ENCODE data around the gene GLT1D1. TPM values are rescaled to one million over a fixed set of nuclear protein-coding genes. Genes with fewer than 3 reads are reported as not detected.

GLT1D1 gene
- polyA plus RNA-seq, 6 donors from 2014 or later: 0.13 to 0.52 (median 0.33) TPM; not detected in 2

DNA sequence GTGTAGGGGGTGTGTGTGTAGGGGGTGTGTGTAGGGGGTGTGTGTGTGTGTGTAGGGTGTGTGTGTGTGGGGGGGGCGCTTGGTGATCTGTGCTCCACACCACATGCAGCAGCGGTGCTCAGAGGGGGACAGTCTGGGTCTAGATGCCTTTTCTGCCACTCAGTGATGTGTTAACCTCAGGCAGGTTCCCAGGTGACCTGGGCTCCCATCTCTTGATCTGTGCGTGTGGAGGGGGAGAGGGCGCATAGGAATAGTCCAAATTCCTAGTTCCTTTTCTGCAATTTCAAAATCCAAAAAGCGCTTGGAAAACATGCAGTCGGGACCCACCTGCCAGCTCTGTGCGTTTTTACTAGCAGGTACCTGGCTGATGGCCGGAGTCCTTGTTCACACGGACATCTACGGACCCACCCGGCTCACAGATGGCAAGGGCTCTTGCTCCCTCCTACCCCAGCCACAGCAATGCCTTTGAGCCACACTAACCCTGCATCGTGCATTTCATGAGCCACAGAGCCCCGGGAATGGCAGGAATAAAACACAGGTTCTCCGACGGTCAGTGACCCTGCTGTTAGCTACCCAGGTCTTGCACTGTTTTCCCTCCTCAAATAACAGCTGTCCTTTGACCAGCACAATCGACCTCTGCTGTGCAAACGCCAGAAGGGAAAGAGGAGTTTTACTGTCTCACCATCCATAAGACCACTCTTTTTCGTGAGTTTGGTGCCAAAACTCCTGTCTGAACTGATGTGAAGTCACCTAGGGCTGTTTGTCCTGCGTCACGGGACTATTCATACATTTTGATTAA is 120.8 kb downstream of the GLT1D1 start:
- Mint-ChIP-seq H3K9me3 (peaks cover 0 to 2% (median 0%) of the 10 kb centered on the region in 7 donors), H3K27ac (peak overlapping the region in 2 of 6 donors; percentile 22 to 42), H3K27me3 (peaks cover 67 to 85% (median 71%) of the 10 kb centered on the region in 3 donors), H3K36me3 (no peaks in the 10 kb centered on the region), H3K4me3 (no peak overlapping the region), H3K4me1 (peaks cover 17 to 47% (median 29%) of the 10 kb centered on the region in 3 donors)
- DNase-seq (no peak), ATAC-seq (ENCODE audit: low read depth in 2 of 2) (no peak)

DNA sequence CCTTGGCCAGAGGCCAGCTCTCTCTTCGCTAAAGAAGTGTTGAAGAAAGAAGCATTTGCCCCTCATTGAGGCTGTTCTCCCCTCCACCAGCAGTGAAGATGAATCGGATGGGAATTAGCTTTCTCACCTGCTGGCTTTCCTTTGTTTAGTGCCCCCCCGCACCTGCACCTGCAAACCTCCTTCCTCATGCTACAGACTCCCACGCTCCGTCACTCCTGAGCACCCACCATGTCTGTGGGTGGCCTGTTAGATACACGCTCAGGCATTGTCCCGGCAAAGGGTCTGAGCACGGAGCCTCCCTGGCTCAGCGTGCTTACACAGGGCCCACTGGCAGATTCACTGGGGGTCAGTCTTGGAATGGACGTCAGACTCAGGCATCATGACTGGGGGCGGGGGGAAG is 121.6 kb downstream of the GLT1D1 start:
- no peak for ATAC-seq (ENCODE audit: low read depth in 2 of 2)

DNA sequence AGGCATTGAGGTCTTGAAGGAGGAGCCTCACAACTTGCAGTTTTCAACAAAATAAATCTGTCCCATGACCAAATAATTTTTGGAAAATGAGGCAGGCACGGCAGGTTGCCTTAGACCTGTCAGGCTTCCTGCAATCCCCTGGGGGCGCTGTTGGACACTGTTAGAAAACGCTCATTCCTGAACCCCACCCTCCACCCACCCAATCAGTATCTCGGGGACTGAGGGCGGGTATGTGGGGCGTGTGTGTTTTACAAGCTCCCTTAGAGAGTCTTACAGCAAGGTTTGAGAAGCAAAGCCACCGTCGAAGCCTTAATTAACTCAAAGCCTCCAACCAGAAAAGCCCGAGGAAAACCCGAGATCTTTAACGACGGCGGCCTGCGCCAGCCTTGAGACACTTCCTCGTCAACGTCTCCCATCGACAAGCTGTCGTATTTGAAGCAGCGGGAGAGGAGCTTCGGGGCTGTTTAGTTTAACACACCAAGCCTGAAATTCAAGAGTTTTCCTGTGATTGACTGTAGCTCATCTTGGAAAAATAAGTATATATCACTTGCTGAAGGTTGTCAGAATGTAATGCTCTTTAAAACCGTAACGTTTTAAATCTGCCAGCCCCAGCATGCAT is 123.0 kb downstream of the GLT1D1 start:
- Mint-ChIP-seq H3K27ac (no peak overlapping the region), H3K9me3 (peaks cover 0 to 2% (median 0%) of the 10 kb centered on the region in 7 donors), H3K4me3 (peak overlapping the region in 5 of 8 donors; percentile 4 to 56 (median 51)), H3K4me1 (peaks cover 8 to 26% (median 12%) of the 10 kb centered on the region in 3 donors), H3K27me3 (peaks cover 62 to 83% (median 68%) of the 10 kb centered on the region in 3 donors), H3K36me3 (no peaks in the 10 kb centered on the region)
- DNase-seq: no peak
- no peak for ATAC-seq (ENCODE audit: low read depth in 2 of 2)

More for the DNA sequence above, 121.6 kb downstream of the GLT1D1 start:
- Mint-ChIP-seq H3K4me3 (no peak overlapping the region), H3K36me3 (no peaks in the 10 kb centered on the region), H3K4me1 (peaks cover 16 to 39% (median 21%) of the 10 kb centered on the region in 3 donors), H3K27me3 (peaks cover 65 to 83% (median 67%) of the 10 kb centered on the region in 3 donors), H3K9me3 (peaks cover 0 to 2% (median 0%) of the 10 kb centered on the region in 7 donors), H3K27ac (no peak overlapping the region)
- DNase-seq: no peak

DNA sequence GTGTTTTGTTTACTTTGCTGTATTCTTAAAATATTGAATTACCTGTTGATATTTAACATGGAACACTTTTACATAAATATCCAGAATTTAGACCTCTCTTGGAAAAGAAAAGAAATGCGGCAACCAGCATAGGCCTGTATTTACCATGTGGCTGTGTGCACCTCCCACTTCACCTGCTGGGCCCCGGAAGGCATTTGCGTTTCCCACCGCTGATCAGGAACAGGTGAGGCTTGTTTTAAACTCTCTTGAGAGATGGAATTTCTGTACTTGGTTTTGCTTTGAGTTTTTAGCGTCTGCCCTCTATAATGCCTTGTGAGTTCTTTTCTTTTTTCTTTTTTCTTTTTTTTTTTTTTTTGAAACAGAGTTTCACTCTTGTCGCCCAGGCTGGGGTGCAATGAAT is 124.2 kb downstream of the GLT1D1 start:
- DNase-seq: no peak
- Mint-ChIP-seq H3K27me3 (peaks cover 59 to 84% (median 69%) of the 10 kb centered on the region in 3 donors), H3K36me3 (no peaks in the 10 kb centered on the region), H3K9me3 (peaks cover 0 to 2% (median 0%) of the 10 kb centered on the region in 7 donors), H3K4me3 (no peak overlapping the region), H3K27ac (no peak overlapping the region), H3K4me1 (peaks cover 0 to 18% (median 5%) of the 10 kb centered on the region in 3 donors)
- no peak for ATAC-seq (ENCODE audit: low read depth in 2 of 2)

DNA sequence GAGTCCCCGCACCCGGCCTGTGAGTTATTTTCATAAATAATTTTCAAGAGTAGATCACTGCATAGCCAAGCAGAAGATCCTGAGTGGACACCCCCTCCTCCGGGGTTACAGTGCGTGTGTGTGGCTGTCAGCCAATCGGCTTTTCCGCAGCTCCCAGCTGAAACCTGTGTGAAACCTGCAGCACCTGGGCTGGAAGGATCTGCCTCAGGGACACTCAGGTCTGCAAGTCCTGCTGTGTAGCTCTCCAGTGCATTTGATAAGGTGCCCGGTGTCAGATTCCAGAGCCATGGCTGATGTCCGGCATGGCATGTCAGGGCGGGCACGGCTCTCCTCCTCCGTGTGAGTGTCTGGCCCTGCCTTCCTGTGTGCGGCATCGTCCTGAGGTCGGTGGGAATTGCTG is 124.8 kb downstream of the GLT1D1 start:
- peak overlapping the region in 1 of 8 donors; percentile 81 for H3K4me3 Mint-ChIP-seq
- H3K27ac Mint-ChIP-seq: no peak overlapping the region
- ATAC-seq (ENCODE audit: low read depth in 2 of 2) (no peak), DNase-seq (no peak)
- peaks cover 59 to 84% (median 74%) of the 10 kb centered on the region in 3 donors for H3K27me3 Mint-ChIP-seq
- no peaks in the 10 kb centered on the region for H3K36me3 Mint-ChIP-seq
- peaks cover 0 to 12% (median 5%) of the 10 kb centered on the region in 3 donors for H3K4me1 Mint-ChIP-seq
- H3K9me3 Mint-ChIP-seq: peaks cover 0 to 2% (median 0%) of the 10 kb centered on the region in 7 donors

DNA sequence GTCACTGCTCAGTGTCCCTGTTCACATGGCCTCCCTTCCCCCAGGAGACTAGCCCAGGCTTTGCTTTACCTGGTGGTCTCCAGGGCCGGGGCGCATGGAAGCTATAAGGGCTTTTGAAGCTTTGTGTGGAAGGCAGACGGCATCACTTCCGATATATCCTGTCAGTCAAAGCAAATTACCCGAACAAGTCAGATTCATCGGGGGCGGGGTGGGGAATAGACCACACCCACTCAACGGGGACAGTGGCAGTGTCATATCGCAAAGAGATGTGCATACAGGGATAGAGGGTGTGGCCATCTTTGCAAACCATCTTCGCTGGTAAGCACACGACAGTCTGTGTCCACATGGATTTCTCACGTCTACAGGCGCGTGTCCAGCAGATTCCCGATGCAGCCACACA is 127.3 kb downstream of the GLT1D1 start:
- Mint-ChIP-seq H3K27ac (no peak overlapping the region), H3K36me3 (no peaks in the 10 kb centered on the region), H3K4me3 (no peak overlapping the region), H3K4me1 (peaks cover 0 to 9% (median 0%) of the 10 kb centered on the region in 3 donors), H3K27me3 (peaks cover 46 to 59% (median 49%) of the 10 kb centered on the region in 3 donors), H3K9me3 (no peaks in the 10 kb centered on the region)
- ATAC-seq (ENCODE audit: low read depth in 2 of 2): no peak
- no peak for DNase-seq

DNA sequence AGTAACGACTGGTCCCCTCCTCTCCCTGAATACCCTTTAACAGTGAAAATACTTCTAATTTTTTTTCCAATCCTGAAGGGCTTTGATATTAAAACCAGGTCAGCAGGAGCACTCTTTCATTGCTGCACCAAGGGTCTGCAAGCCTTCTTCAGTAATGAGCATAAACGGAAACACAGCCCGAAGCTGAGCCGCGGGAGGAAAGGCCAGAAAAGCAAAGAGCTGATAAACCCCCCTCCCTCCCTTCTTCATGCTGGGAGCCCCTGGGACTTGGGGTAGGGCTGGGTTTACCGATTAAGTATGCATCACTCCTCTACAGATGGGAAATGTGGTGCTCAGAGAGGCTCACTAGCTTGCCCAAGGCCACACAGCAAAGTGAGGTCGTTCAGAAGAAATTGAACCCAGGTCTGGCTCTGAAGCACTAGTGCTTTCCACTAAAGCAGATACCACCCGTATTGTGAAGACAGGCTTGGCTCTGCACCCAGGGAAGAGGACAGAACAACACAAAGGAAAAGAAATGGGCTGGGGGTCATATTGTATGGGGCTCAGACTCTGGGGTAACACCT is 128.8 kb downstream of the GLT1D1 start:
- H3K27me3 Mint-ChIP-seq: peaks cover 35 to 60% (median 45%) of the 10 kb centered on the region in 3 donors
- no peak for DNase-seq
- no peaks in the 10 kb centered on the region for H3K4me1 Mint-ChIP-seq
- peak overlapping the region in 1 of 8 donors; percentile 42 for H3K4me3 Mint-ChIP-seq
- peak overlapping the region in 1 of 6 donors; percentile 62 for H3K27ac Mint-ChIP-seq
- H3K36me3 Mint-ChIP-seq: no peaks in the 10 kb centered on the region
- ATAC-seq (ENCODE audit: low read depth in 2 of 2): no peak
- H3K9me3 Mint-ChIP-seq: no peaks in the 10 kb centered on the region

DNA sequence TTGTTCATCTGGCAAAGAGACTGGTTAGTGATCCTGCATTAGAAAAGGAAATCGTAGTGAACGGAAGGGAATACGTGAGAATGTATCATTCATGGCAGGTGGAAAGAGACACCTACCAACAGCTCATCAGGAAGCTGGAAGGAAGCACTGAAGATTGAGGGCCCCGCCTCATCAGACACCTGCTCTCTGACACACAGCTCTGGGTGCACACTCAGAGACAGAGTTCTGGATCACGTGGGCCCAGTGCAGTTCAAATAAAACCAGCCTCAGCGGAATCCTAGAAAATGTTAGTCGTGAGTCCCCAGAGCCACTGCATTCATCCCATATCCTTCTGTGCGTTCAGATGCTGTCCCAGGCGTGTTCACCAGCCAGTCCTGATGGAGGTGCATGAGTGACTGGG is 129.7 kb downstream of the GLT1D1 start:
- ATAC-seq (ENCODE audit: low read depth in 2 of 2): no peak
- Mint-ChIP-seq H3K4me3 (no peak overlapping the region), H3K36me3 (no peaks in the 10 kb centered on the region), H3K4me1 (no peaks in the 10 kb centered on the region), H3K9me3 (no peaks in the 10 kb centered on the region), H3K27me3 (peaks cover 31 to 58% (median 45%) of the 10 kb centered on the region in 3 donors), H3K27ac (no peak overlapping the region)
- no peak for DNase-seq

DNA sequence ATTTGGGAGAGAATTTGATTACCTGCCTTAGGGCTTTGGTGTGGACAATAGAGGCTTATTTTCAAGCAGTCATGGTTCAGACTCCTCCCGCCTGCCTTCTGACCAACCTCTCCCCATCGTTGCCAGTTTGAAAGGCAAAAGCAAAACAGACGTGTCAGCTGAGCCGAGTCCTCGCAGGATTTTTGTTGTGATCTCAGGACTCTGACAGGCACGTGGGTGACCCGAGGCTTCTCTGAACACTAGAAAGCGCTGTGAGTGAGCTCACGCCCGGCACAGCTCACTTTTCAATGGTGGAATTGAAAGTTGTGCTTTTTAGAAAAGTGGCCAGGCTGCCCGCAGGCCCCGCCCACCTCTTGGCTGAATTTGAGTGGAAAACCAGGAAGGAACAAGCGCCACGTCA is 130.1 kb downstream of the GLT1D1 start:
- Mint-ChIP-seq H3K27me3 (peaks cover 27 to 58% (median 42%) of the 10 kb centered on the region in 3 donors), H3K9me3 (no peaks in the 10 kb centered on the region), H3K4me1 (no peaks in the 10 kb centered on the region), H3K27ac (no peak overlapping the region), H3K36me3 (no peaks in the 10 kb centered on the region), H3K4me3 (no peak overlapping the region)
- ATAC-seq (ENCODE audit: low read depth in 2 of 2) (no peak), DNase-seq (no peak)

DNA sequence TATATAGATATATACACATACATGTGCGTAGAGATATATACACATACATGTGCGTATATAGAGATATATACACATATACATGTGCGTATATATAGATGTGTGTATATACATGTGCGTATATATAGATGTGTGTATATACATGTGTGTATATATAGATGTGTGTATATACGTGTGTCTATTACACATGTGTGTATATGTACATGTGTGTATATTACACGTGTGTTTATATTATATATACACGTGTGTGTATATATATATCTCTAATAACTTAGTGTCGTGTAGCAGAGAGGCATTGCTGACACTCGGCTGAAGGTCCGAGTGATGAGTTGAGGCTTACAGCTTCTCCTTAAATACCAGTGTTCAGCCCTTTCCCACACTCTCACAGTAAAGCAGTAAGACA is 133.7 kb downstream of the GLT1D1 start:
- DNase-seq (no peak), ATAC-seq (ENCODE audit: low read depth in 2 of 2) (no peak)
- no peaks in the 10 kb centered on the region for H3K4me1 Mint-ChIP-seq
- H3K27ac Mint-ChIP-seq: no peak overlapping the region
- no peak overlapping the region for H3K4me3 Mint-ChIP-seq
- peaks cover 12 to 32% (median 13%) of the 10 kb centered on the region in 3 donors for H3K27me3 Mint-ChIP-seq
- peaks cover 0 to 3% (median 0%) of the 10 kb centered on the region in 7 donors for H3K9me3 Mint-ChIP-seq
- H3K36me3 Mint-ChIP-seq: no peaks in the 10 kb centered on the region

DNA sequence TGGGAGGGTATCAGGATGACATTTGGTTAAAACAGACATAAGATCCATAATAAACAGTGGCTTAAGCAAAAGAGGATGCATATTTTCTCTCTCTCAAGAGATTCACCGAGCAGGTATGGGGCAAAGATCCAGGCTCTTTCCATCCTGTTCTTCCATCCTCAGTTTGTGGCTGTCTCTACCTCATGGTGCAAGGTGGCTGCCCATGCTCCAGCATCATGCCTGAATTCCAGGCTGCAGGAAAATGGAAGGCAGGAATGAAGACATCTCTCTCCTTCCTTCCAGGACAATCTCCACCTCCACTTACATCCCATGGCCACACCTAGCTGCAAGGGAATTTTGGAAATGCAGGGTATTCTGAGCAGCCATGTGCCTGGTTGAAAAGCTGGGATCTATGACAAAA is 136.0 kb downstream of the GLT1D1 start:
- Mint-ChIP-seq H3K36me3 (no peaks in the 10 kb centered on the region), H3K27me3 (peaks cover 4 to 32% (median 11%) of the 10 kb centered on the region in 3 donors), H3K4me3 (no peak overlapping the region), H3K4me1 (no peaks in the 10 kb centered on the region), H3K27ac (no peak overlapping the region), H3K9me3 (peaks cover 0 to 4% (median 0%) of the 10 kb centered on the region in 7 donors)
- ATAC-seq (ENCODE audit: low read depth in 2 of 2) (no peak), DNase-seq (no peak)

DNA sequence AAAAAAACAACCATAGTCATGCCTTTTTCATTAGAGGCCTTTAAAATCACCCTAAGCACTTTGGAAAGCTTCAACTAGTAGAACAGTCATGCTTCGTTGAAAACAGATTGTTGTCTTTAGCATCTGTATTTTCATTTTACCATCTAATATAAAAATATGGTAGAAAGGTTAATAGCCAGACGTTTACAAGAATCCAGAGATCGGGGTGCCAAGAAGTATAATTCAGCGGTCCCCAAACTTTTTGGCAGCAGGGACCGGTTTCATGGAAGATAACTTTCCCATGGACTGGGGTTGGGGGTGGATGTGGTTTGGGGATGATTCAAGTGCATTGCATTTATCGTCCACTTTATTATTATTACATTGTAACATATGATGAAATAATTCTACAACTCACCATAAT is 138.4 kb downstream of the GLT1D1 start:
- ATAC-seq (ENCODE audit: low read depth in 2 of 2): no peak
- Mint-ChIP-seq H3K9me3 (peaks cover 0 to 6% (median 2%) of the 10 kb centered on the region in 7 donors), H3K27me3 (peaks cover 10 to 40% (median 12%) of the 10 kb centered on the region in 3 donors), H3K4me3 (no peak overlapping the region), H3K4me1 (no peaks in the 10 kb centered on the region), H3K27ac (no peak overlapping the region), H3K36me3 (no peaks in the 10 kb centered on the region)
- DNase-seq: no peak

DNA sequence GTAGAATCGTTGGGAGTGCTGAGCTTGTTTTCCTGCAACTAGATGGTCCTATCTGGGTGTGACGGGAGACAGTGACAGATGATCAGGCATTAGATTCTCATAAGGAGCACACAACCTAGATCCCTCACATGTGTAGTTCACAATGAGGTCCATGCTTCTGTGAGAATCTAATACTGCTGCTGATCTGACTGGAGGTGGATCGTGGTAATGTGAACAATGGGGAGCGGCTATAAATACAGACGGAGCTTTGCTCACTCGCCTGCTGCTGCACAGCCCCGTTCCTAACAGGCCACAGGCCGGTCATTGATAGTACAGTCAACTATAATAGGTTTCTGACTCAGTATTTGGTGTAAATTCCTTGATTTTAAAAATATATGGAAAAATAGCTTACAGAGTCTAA is 138.8 kb downstream of the GLT1D1 start:
- DNase-seq: no peak
- Mint-ChIP-seq H3K36me3 (no peaks in the 10 kb centered on the region), H3K27ac (no peak overlapping the region), H3K9me3 (peaks cover 3 to 10% (median 6%) of the 10 kb centered on the region in 7 donors), H3K27me3 (peaks cover 10 to 40% (median 12%) of the 10 kb centered on the region in 3 donors), H3K4me1 (no peaks in the 10 kb centered on the region), H3K4me3 (no peak overlapping the region)
- ATAC-seq (ENCODE audit: low read depth in 2 of 2): no peak

Data from naive B cell (primary cell).